Measurements from ENCODE around the gene AGBL4.

The AGBL4 gene

DNA sequence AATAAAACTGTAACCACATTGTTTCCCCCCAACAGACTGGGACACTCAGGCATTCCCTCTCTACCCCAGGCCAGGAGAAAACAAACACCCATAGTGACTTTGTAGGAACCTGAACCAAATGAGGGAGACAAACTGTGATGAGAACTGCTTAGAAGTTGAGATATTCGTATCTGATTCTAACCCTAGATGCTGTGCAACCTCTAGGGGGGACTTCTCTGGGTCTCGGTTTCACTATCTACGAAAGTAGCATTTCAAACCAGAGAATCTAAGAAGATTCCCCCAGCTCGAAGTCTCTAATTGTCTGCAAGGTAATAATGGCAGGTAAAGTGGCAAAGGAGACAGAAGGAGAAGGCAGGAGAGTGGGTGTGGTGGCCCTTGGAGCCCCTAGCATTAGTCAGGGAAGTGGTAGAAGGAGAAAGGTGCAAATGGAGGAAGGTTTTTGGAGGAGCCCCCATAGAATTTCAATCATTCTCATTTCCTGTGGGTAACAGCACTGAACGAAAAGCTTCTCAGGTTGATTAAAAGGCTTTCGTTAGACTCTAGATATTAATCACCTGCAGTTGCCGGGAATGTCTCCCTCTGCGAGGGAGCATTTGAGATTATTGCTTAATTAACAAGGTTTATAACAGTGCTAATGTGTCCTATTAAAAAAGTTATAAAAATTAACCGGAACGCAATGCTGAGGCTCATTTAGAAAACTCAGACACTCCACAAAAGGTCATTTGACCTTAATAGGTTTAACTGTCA lies 1293.4 kb downstream of the AGBL4 start:
- DNase-seq (ENCODE audit: insufficient read length, low spot score) (no peak), FAIRE-seq (no peak)
- TF ChIP-seq POLR2A (IDR thresholded peaks at IDR 0.05; ENCODE audit: low read depth, low read length), result no peak

DNA sequence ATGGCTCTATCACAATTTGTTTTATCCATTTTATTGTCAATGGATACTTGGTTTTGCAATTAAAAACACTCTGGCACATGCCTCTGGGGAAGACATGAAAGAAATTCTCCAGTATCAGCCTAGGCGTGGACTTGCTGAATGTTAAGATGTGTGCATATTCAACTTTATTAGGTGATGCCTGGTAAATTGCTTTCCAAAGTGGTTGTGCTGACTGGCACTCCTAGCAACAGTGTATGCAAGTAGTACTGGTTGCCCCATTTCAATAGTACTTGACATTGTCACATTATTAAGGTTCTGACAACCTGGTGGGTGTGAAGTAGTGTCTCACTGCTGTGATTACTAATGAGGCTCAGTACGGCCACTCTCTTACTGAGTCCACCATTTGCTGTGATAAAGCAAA lies 1295.2 kb downstream of the AGBL4 start:
- DNase-seq (ENCODE audit: insufficient read length, low spot score) (no peak), FAIRE-seq (no peak)
- TF ChIP-seq POLR2A (IDR thresholded peaks at IDR 0.05; ENCODE audit: low read depth, low read length), result no peak

DNA sequence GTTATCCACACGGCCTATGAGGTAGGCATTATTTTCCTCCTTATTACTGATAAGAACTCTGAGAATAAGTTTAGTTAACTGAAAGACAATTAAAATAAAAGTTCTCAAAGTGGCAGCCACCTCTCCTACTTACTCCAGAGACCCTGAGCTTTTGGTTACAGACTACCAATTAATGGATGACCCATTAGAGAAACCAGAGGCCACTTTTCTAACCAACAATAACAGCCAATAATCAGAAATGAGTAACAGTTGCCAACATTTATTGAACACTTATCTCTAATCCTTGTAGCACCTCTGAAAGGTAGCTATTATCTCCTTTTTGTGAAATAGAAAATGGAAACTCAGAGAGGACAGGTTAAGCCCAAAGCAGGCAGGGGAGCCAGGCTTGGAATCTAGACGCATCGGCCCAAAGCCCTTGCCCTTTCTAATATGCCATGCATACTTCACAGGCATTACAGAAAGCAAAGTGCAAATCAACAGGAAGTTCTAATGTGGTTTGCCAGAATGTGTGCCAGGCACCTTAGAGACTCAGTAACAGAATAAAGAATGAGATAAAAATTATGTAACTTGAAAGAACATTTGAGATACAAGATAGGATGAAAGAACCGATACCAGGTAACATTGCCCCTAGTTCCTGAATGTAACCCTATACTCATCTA lies 1297.1 kb downstream of the AGBL4 start:
- FAIRE-seq, result no peak
- DNase-seq (ENCODE audit: insufficient read length, low spot score), result no peak

DNA sequence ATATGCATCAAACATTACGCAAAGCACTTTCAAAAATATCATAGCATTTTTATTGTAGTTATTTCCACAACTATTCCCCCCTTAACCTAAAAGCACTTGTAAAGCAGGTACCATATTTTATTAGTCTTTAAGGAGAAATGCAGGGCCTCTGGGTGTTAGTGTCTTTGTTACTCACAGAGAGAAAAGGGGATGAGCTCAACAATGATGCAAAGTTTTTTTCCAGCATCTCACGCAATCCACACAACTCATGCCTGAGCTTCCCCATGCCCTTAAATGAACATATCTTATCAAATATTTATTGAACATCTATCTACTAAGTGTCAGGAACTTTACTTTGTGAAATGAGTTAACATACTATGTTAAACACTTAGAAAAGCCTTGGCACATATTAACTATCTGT lies 1297.6 kb downstream of the AGBL4 start:
- FAIRE-seq, result no peak
- DNase-seq (ENCODE audit: insufficient read length, low spot score), result no peak
- no peak for TF ChIP-seq POLR2A (IDR thresholded peaks at IDR 0.05; ENCODE audit: low read depth, low read length)

More for the DNA sequence above, 1297.1 kb downstream of the AGBL4 start:
- TF ChIP-seq POLR2A (IDR thresholded peaks at IDR 0.05; ENCODE audit: low read depth, low read length), result no peak

DNA sequence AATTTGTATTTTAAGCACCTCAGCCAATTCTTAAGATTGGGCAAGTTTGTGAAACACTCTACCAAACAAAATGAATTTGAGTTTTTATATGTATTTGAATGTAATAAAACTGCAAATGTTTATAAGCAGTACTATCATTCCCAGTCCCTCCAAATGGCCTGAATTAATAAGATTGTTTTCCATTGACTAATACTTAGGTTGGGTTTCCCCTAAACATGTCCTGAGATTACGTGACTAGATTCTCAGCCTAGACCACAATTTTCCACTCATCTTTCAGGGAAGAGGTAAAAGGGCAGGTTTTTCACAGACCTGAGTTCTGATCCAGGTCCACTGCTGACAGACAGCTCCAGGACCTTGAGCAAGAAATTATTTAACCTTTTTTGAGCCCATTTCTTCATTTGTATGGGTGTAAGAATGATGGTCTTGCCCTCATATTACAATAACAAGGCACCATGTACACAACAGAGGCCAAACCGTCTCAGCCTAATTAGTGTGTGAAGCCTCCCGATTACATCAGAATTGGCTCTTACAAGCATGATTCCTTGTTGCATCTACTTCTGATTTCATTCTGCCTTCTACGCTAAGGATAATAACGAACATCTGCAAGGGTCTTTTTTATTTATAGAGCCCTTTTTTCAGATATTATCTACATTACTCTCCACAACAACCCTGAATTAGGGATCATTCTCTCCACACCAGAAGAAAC lies 1298.3 kb downstream of the AGBL4 start:
- no peak for TF ChIP-seq POLR2A (IDR thresholded peaks at IDR 0.05; ENCODE audit: low read depth, low read length)
- FAIRE-seq (no peak), DNase-seq (ENCODE audit: insufficient read length, low spot score) (no peak)

DNA sequence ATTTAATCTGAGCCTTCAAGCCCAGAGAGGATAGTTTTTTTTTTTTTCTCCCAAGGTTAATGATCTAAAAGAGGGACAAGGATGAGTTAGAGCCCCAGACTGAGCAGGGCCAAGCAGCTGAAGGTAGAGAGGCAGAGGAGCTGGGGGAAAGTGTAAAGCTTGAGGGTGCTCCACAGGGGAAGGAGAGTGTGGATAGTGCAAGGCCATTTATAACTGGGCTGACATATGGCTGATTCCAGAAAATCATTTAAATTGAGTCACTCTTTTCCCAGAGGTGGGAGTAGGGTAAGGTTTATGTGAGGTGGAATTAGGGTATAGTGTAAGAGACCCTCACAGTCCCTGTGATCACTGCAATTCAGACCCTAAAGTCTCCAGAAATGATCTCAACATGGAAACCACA lies 1302.8 kb downstream of the AGBL4 start:
- TF ChIP-seq POLR2A (IDR thresholded peaks at IDR 0.05; ENCODE audit: low read depth, low read length), result no peak
- no peak for DNase-seq (ENCODE audit: insufficient read length, low spot score)
- FAIRE-seq, result no peak

DNA sequence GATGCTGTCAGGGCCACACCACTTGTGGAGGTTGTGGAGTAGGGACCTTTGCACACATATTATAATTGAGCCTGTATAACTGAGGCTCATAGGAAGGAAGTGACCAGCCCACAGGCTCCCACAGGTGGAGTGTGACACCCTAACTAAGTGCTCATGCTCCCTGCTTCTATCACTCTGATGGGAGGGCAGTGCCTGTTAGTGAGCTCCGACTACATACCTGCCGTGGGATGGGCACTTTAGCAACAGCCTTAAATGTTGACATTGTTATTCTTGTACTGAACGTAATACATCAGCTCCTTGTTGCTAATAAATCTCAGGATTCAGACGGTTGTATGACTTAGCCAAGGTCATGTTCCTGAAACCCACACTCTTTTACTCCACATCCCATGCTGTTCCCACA lies 1305.0 kb downstream of the AGBL4 start:
- no peak for TF ChIP-seq POLR2A (IDR thresholded peaks at IDR 0.05; ENCODE audit: low read depth, low read length)
- FAIRE-seq (no peak), DNase-seq (ENCODE audit: insufficient read length, low spot score) (no peak)

DNA sequence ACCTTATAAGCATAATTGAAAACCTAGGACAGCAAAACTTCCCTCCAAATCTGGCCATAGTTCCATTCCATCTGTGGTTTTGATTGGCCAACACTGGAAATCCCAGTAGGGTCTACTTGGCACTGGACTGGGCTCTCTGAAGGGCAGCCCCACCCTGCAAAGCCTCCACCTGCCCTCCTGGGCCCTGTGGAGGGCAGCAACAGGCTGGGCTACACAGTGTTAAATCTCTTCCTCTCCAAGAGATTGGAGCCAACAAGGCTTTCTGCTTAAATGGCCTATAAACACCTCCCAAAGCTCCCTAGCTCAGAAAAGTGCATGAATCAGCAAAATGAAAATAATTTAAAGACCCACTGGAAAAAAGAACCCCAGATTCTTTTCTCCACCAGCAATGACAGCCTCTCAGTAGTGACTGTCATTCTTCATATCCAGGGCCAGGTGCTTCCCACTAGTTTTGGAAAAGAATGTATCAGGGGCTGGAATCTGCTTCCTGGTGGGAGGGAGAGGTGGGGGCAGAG lies 1305.6 kb downstream of the AGBL4 start:
- FAIRE-seq, result no peak
- no peak for TF ChIP-seq POLR2A (IDR thresholded peaks at IDR 0.05; ENCODE audit: low read depth, low read length)
- no peak for DNase-seq (ENCODE audit: insufficient read length, low spot score)

DNA sequence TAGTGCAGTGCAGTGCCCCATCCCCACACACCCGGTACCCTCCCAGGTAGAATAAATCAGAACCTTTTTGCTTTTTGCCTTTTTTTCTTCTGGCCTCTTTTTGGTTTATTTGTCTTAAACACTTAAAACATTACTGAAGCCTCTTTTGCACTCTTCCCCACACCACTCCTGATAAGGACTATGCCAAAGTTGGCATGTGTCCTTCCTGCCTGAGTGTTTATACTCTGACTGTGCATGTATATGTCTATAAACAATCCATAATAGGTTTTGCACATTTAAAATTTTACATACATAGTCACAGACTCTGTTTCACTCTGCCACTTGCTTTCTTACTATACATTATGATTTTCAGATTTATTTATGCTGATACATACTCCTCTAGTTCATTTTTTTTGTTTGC lies 1306.7 kb downstream of the AGBL4 start:
- TF ChIP-seq POLR2A (IDR thresholded peaks at IDR 0.05; ENCODE audit: low read depth, low read length), result no peak
- no peak for FAIRE-seq
- DNase-seq (ENCODE audit: insufficient read length, low spot score), result no peak

DNA sequence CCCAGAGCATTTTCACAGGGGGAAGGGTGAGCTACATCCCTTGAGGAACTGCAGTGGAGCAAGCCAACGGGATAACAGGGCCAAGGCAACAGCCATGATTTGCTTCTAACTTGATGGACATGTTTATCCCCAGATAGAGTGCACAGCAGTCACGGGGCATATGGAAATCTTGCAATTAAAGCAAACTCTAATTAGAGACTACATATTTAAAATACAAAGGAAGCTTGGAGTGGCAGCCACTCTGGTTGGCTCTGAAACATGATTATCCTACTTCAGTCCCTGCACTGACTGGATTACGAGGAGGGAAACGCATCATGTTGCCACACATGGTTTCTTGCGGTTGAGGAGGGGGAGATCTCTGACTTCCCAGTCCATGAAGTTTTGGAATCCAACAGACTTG lies 1307.8 kb downstream of the AGBL4 start:
- FAIRE-seq (no peak), DNase-seq (ENCODE audit: insufficient read length, low spot score) (no peak)
- no peak for TF ChIP-seq POLR2A (IDR thresholded peaks at IDR 0.05; ENCODE audit: low read depth, low read length)

DNA sequence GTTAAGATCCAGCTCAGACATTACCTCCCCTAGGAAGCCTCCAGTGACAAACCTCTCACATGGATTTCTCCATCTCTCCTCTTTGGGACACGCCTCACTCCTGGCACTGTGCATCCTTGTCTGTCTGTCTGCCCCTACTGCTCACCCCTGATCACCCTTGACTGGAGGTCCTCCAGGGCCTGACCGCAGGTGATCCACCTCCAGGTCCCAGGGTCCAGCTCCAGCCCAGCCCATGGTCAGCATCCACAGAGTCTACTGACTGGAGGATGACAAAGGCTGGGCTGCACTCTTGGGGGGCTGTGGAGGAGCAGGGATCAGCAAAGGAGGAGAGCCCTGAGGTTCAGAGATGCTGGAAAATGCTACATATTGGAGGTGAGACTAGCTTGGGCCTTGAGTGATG lies 1312.8 kb downstream of the AGBL4 start:
- TF ChIP-seq POLR2A (IDR thresholded peaks at IDR 0.05; ENCODE audit: low read depth, low read length), result no peak
- FAIRE-seq (no peak), DNase-seq (ENCODE audit: insufficient read length, low spot score) (no peak)

DNA sequence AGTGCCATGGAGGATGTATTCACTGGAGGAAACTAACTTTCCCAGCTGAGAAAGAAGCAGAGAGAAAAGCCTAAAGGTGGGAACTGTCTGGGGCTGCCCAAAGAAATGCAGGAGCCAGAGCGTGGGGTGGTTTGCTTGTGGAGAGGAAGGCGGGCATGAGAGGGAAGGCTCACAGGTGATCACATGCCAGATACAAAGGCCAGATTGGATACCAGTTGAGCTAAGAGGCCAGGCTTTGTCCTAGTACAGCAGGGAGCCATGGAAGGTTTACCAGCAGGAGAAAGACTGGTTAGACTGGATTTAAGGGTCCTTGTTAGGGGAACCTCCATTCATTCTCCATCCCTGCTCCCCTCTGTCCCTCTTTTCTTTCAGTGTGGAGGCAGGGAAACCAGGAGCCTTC lies 1313.4 kb downstream of the AGBL4 start:
- DNase-seq (ENCODE audit: insufficient read length, low spot score), result no peak
- FAIRE-seq, result no peak

DNA sequence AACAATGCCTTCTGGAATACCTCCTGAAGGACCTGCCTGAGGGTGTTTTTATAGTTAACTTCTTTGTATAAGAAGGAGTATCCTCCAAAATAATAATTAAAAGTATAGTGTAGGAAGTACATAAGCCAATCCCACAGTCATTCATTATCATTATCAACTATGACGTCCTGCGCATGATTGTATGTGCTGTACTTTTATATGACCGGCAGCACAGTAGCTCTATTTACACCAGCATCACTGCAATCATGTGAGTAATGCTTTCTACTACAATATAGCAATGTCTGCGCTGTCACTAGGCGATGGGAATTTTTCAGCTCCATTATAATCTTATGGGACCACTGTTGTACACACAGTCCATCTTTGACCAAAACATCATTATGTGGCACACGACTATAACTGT lies 1319.0 kb downstream of the AGBL4 start:
- no peak for FAIRE-seq
- TF ChIP-seq POLR2A (IDR thresholded peaks at IDR 0.05; ENCODE audit: low read depth, low read length), result no peak
- DNase-seq (ENCODE audit: insufficient read length, low spot score), result no peak

More for the DNA sequence above, 1313.4 kb downstream of the AGBL4 start:
- TF ChIP-seq POLR2A (IDR thresholded peaks at IDR 0.05; ENCODE audit: low read depth, low read length), result no peak

DNA sequence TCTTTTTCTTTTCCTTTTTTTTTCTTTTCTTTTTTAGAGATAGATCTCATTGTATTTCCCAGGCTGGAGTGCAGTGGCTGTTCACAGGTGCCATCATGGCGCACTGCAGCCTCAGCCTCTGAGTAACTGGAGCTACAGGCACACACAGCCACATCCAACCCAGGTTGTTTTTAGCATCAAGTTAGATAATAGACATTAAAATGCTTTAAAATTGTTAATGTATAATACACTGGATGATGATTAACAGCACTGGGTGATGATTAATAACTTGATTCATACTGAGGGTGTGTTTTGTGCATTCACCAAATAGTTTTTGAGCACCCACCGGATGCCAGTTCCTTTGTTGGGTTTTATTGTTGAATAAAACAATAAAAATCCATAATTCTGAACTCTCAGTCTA lies 1322.3 kb downstream of the AGBL4 start:
- DNase-seq (ENCODE audit: insufficient read length, low spot score) (no peak), FAIRE-seq (no peak)
- no peak for TF ChIP-seq POLR2A (IDR thresholded peaks at IDR 0.05; ENCODE audit: low read depth, low read length)

All from H54 (cell line).